Activated CD4-positive, CD25-positive, alpha-beta regulatory T cell treated with anti-CD3 and anti-CD28 coated beads, Interleukin-2, amount 50 U/mL, for 16 hours (primary cell): ENCODE data around the gene RBM19.

ENCODE experiments used
- DNase-seq: peaks from one replicate; pipeline ENCODE4 v3.0.0-alpha.2; 2020; ENCODE audit warnings: low read depth, low spot score

Gene RBM19

DNA sequence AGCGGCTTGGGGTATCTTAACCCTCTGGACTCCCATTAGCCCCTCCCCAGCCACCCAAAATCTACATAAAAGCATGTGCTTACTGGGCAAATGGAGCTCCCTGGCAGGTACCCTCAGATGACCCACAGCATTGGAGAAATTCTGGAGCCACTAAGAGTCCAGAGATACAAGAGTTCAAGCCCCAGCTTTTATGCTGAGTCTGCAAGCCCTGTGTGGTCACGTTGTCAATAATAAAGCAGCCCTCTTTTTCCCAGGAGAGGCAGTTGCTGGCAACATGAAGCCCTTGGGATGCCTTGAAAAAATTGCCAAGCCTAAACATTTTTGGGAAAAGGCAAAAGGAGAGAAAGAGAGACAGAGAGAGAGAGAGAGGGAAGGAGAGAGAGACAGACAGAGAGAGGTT is 83.4 kb downstream of the RBM19 start:
- DNase-seq: no peak

DNA sequence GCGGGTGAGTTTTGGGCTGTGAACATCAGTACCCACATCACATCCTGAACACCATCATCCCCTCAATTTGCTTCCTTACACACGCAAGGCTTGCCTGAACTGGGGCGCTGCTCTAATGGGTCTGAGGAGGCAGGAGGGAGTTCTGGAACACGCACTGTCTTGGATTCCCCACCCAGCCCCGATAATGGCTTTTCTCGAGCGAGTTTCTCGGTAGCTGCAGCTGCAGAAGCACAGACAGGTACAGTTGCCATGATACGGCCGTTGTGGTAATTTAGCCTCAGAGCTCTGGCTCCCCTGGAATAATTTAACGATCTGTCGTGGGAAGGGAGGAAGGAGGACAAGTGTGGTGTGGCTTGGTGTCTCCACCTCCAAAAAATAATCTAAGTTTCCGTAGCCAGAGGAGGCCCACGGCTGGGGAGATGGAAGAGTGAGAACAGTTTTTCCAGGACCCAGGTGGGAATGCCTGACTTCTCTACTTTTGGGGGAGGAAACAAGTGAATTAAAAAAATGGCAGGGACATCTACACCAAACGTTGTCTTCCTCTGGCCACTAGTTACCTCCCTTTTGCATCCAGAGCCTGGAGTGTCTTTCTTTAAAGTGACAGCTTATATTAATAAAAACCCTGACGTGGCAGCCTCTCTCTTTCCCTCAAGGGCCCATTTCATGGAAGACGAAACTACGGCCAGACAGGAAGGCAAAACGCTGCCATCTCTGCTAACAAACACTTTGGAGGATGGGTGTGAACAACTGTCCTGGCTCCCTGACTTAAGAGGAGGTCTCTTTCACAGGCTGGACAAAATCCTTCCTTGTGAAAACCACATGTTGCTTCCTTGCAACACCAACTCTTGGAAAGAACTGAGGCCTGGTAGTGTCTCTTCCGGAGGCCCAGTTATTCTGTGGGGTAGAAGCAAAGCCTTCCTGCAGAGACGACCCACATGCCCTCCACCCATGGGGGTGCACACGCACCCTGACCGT is 84.8 kb downstream of the RBM19 start:
- no peak for DNase-seq

DNA sequence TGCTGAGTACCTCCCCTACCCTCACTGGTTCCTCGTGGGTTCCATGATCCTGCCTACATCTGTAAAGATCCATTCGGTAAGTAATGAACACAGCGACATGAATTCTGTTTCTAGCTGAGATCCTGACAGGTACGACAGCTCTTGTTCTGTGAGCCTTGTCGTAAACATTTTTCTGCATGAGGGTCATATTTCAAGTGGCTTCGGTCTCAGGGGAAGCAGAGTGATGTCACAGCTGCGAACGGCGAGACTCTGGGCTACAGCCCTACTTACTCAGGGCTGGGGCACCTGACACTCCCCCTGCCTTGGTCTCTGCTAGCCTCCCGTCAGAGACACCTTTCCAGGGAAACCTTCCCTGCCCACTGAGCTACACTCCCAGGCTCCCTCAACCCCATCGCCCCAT is 85.8 kb downstream of the RBM19 start:
- DNase-seq: no peak

DNA sequence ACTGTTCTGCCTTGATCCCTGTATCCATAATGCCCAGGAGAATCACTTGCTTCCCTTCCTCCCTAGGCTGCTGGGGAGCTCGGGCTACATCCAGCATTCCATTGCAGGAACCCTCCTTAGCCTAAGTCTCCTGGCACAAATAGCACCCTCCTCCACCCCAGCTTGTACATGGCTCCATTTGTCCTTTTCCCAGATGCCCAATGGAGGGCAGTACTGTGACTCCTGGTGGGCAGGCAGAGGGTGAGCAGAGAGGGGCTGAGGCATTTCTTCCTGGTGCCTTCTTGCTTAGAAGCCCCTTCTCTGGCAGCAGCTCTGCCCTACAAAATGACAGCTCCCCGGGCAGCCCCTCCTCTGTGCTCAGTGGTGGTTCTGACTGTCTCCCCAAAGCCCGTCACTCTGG is 86.5 kb downstream of the RBM19 start:
- DNase-seq: no peak

DNA sequence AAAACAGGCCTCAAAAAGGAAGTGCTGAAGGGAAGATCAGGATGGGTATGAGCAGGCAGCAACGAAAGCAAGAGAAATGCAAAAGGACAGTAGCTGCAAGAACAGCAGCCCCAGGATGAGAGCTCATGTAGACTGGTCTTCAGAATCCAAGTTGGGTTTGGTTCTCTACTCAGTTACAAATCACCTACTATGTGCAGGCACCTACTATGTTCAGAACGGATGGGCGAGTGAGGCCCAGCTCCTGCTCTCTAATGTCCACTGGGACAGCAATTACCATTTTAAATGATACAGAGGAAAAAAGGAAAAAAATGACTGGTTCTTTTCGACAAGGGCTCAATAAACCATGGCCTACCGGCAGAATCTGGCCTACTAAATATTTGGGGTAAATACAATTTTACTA is 88.5 kb downstream of the RBM19 start:
- no peak for DNase-seq

DNA sequence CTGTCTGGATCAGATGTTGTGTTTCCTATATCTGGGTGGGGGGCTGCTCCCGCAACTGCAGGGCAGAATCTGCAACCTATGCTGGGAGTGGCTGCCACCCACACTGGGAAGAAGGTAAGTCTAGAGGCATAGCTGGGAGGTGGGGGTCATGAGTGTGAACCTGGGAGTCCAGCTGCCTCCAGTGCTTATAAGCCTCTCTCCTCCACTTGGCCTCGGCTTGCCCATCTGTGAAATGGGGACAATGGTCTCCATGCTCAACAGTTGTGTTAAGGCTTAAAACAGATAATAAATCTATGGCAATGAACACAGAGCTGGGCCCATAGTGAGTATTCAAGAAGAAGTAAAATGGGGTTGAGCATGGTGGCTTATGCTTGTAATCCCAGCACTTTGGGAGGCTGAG is 90.0 kb downstream of the RBM19 start:
- no peak for DNase-seq

DNA sequence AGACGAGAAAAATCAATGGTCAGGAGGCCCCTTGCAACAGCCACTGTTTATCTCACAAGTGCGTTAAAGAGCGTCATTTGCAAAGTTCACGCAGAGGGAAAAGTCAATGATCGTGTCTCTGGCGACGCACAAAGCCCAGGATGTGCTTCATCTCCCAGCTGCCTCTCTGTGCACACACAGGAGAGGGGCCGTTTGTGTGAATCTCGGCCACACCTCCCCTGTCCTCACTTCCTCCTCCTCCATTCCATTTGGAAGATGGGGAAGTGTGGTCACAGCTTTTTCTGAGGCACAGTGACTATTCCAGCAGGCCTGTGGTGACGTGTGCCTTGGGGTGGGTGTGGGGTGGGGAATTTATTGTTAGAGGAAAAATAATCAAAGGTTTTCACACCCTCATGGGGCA is 90.4 kb downstream of the RBM19 start:
- no peak for DNase-seq

DNA sequence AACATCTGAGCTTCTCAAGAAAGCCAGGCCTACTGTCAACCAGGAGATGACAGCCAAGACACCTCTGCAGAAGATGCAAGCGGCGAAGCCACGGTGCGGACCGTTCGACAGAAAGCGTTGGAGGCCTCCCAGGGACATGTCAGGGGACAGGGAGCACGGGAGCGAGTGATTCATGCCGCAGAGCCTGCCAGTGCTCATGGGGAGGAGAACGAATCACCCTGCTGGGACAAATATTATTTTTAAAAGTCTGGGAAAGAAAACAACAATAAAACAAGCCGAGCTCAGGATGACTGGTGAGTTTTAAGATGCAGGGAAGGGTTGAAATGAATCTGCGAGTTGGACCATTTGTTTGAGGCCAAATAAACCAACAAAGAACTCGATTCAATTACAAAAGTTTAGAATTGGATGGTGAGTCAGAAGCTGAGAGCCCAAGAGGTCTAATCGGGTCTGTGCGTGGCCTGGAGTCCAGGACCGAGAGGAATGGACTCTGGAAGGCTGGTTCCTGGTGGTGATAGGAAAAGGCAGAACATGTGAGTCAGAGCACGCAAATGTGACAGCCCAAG is 91.0 kb downstream of the RBM19 start:
- DNase-seq: no peak

DNA sequence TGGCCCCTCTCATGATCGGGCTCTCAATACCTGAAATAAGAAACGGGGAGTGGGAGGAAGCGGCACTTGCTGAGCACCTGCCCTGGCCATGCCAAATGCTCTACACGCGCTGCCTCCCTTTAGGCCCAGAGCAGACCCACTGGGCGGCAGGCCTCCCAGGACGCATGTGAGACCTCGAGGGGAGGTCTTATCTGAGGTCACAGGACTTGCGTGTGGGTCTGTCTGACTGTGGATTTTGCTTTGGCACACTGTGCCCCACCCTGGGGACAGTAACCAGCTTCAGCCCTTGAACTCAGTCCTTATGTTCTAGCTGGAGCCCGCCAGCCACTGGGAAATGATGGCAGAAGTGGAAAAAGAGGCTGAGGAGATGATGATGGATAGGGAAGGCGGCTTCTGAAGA is 91.8 kb downstream of the RBM19 start:
- no peak for DNase-seq

DNA sequence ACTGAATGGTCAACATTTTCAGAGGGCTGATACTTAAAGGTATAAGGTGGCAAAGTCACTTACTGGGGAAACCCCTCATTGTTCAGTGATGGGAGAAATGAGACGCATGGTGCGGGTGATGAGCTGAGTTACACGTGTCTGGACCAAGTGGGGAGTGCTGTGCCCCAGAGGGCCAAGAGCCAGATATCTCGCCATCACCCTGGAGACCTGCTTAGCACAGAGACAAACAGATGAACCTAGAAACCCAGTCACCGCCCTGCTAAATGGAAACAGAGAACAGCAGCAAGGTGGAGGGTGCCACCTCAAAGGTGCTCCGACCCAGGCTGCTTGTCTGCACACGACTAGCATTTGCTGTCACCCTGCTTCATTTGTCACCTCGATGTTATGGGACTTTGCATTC is 92.4 kb downstream of the RBM19 start:
- DNase-seq: no peak

DNA sequence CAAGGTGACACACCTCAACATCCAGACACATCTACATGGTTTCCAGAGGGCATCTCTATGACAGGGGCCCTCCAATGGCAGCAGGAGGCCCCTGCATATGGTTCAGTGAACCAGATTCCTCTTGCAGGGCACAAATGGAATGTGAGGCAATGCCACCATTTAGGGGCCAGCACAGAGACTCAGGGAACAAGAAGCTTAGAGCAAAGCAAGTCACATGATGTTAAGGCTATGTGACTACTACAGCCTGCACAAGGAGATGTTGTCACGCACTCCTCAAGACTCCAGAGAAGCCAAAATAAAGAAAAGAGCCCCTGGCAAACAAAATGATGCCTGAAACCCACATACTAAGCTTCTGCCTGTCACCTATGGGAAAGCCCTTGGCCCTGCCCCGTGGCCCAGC is 95.2 kb downstream of the RBM19 start:
- DNase-seq: no peak

DNA sequence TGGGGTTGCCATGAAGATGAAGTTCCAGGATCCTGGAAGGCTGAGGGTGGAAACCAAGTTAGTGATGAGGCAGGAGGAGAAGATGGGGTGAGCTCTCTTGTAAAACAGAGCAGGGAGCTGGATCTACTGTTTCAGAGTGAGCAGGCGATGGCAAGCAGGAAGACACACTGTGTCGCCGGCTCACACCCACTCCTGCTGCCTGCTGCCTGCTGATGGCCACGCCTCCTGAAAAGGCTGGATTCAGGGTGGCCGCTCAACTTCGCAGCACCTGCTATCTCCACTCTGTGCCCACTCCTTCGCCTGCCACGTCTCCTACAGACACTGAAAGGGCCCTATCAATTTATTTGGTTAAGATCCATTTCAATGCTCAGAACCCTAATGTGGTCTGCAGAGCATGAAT is 96.1 kb downstream of the RBM19 start:
- no peak for DNase-seq

DNA sequence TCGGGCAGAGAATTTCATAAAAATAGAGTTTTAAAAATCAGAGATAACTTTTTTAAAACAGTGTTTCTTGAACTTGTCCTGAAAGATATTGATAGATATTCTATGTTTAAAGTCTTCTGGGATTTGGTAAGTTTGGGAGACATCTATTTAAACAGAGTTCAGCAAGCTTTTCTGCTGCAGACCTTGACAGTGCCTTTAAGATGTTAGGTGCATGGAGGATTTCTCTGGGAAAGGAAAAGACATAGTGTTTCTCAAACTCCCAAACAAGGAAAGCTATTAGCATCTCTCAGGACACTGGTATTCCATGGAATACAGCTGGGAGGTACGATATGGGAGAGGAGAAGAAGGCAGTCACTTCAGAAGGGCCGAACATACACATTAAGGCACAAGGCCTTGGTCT is 97.8 kb downstream of the RBM19 start:
- DNase-seq: no peak

DNA sequence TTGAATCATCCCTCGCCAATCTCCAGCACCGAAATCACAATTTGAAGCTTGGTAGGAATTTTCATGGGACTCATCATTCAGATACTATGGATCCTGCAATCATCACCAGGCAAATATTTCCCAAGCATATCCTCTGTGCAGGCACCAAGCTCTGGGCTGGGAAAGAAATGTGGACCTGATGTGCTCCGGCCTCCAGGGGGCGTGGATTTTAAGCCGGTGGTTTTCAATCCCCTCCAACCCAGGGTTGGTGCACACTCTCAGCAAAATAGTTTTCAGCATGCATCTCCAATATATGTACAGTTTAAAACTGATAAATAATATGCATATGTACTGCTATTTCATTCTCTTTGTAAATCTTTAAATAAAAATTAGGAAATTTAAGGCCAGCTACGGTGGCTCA is 98.9 kb downstream of the RBM19 start:
- no peak for DNase-seq

DNA sequence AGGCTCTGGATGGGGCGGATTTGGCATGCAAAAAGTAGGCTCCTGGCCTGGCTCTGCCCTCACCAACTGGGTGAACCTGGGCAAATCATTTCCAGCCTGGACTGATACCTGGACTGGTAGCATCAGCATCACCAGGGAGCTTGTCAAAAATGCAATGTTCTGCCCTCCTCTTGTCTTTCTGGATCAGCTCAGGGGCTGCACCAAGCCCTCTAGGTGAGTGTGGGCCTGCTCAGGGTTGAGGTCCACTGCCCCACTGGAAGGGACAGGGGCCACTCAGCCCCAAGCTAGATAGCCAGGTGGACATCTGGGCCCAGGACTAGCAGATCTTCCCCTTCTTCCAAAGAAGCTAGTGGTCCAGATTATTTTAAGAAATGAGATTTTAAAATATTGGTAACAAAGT is 99.6 kb downstream of the RBM19 start:
- DNase-seq: no peak

DNA sequence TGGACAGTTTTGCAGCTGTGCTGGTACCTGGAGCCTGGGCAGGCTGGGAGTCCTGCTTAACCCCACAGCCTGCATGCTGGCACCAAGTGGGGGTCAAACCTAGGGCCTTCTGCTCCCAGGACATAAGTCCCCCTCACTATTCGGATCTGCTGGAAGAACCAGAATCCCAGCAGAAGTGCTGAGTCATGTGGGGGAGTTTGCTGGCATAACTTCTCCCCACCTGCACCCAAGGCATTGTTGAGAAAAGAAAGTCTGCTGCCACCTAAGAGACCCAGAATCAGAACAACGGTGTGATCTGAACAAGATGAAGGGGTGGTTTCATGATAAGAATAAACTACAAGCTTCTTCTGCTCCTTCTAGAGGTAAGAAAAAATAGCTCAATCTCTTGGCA is 102.7 kb downstream of the RBM19 start:
- no peak for DNase-seq

DNA sequence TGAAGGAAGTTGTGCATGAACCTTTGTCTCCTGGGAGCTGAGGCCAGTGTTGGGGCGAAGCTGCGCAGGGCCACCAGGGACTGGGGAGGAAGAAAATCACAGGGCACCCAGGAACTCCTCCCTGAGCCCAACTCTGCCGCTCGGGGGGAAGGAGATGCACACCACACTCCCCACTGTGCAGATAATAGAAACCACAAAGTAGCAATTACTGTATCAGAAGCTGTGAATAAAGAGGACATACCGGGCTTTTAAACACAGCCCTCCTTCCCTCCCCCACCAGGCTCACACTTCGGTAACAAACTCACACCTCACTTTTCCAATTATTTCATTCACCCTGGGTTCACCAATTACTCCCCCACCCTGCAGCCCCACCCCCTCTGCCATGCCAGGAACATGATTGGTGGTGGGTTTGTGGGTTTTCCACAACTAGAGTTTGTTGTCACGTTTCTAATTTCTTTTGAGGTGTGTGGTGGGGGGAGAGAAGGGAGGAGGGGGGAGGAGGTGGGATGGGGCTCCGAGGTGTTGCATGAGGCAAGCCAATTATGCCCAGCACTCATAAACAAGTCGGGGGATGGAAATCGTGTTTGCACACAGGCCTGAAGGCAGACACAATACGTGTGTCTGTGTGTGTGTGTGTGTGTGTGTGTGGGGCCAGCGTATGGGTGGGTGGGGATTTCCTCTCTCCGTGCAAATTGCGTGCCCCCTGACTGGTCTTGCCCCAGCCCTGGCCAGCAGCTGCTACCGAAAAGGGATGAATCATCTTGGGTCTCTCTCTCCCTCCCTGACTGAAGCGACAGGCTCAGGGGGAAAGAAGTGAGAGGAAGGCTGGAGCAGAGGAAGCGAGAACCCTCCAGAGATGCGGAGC is 103.3 kb downstream of the RBM19 start:
- DNase-seq: no peak

DNA sequence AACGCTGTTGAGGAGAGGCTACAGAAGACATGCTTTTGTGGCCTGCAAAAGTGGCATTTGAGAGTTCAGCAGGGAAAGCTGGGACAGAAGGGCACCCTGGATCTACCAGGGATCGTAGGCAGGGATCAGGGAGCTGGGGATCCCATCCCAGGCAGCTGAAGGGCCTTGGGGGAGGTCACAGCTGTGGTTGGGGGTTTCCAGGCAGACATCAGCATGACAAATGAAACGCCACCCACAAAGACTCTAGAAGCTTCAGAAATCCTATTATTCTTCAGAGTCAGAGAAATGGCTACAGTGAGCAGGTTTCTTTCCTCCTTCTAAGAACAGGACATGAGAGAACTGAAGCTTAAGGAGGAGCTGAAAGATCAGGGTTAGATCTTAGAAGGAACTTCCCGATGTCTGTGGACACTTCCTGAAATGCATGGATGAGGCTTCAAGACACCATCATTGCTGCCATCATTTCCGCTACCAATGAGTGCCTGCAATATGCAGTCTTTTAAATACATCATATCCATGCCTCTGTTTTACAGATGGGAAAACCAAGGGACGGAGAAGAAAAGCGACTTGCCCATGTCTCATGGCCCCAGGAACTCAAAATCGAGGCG is 104.3 kb downstream of the RBM19 start:
- no peak for DNase-seq

DNA sequence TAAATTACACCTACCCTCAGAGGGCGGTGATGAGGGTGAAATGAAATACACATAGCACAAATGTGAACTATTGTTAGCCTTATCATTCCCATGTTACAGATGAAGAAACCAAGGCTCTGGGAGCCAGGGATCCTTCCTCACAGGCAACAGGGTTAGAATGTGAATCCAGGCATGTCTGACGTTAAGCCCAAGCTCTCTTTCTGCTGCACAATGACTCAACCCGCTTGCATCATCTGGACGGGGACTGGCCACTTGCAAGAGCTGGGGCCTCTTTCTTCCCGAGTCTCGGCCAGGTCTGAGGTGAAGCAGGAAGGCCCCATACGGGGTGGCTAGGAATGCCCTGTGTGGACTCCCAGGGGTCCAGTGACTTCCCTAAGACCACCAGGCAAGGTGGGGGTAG is 105.2 kb downstream of the RBM19 start:
- DNase-seq: no peak

DNA sequence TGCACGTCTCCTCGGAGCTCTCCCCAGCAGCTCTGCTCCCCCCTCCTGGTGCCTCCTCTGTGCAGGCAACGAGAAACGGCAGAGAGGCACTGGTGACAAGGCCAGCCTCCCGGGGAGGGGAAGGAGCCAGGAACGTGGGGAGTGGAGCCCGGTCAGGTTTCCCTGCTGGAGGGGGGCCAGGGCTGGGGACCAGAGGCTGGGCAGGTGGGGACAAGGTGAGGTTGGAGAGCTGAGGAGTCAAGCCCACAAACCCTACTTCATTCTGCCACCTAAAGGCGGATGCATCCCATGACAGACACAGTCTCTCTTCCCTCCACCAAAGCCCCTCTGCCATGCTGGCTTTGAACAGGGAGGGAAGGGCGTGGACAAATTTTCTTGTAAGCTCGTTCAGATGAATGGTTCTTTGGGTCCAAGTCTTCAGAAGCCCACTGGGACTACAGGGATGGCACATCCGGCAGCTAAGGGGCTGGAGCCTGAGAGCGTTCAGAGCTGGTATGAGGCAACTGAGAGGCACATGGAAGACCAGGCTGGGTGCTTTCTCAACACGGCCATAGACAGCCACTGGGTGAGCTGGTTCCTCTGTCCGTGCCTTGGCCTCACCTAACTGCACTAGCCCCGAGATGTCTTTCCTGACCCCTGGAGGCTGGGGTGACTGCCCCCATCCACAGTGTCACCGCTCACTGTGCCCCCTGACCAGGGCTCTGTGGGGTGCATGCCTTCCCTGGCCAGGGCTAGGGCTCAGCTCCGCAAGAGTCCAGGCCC is 105.9 kb downstream of the RBM19 start:
- no peak for DNase-seq

DNA sequence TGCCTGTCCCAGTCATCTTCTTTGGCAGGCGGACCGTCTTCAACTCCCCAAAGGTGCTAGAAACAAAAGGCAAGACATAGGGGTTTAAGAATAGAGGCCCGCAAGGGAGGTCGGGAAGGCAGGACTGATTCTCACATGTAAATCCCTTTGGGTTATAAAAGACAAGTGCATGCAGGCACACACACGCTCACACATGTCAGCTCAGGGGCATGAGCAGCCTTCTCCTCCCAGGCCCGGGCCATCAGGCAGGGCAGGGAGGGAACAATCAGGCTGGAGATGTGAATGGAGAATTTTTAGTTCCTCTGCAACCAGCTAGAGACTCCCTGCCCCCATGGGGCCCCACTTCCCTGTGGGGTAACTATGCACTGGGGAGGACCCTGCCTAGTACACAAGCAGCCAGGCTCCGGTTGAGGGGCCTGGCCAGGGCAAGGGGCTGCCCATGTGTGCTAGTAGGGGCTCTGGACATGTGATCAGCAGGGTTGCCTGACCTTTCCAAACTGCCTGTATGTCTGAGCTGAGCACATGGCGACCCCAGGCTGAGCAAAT is 107.2 kb downstream of the RBM19 start:
- DNase-seq: no peak
